GM19025 (cell line): ENCODE data around the gene TNFSF15.
"Not testable (repeated sequence)": the region's sequence is repeated elsewhere in the genome, so short reads cannot be mapped to it uniquely, and the experiment has no call there.

Experiments
- ATAC-seq: cut with Tn5 transposase; IDR thresholded peaks from one replicate; pipeline ENCODE4 v1.9.1; 2021; ENCODE audit warnings: mild to moderate bottlenecking, low read depth, moderate library complexity; ENCODE audit not compliant: unreplicated experiment

The TNFSF15 gene

DNA sequence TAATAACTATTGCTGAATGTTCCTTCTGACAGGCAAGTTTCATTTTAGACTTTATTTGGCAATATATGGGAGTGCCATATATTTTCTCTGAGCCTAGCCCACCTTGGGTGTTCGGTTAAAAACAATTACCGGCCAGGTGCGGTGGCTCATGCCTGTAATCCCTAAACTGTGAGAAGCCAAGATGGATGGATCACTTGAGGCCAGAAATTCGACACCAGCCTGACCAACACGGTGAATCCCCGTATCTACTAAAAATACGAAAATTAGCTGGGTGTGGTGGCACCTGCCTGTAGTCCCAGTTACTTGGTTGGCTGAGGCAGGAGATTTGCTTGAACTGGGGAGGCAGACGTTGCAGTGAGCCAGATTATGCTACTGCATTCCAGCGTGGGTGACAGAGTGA lies 47.9 kb downstream of the TNFSF15 start:
- ATAC-seq = no peak

DNA sequence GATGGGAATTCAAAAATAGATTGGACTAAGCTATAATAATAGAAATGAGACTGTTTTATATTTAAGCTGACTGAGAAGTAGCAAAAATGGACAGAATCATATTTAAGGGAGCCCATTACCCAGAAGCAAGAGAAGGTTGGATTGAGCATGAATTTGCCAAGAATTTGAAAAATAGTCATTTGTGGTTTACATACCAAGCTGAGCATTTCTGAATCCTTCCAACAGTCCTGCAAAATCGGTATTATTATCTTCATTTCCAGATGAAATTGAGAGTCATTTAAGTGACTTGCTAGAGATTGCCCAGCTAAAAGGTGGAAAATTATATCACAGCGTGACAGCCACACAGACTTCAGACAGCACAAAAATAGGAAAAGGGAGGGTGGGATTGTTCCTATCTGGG lies 48.4 kb downstream of the TNFSF15 start:
- ATAC-seq = no peak

DNA sequence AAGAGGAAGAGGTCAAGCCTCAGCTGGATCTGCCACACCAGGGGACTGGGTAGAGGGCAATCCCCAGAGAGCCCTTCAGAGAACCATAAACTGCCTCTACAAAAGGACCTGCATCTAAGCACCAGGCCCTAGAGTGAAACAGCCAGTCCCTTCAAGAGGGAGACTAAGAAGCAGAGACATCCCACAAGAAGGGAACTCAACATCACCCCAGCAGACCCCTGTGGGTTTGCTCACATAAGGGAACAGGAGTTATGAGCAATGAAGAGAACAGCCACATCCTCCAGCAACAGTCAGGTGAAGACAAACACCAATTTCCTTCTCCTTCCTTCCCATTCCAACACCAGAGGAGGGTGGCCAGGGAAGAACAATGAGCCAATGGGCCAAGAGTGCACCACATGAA lies 48.9 kb downstream of the TNFSF15 start:
- ATAC-seq = no peak

DNA sequence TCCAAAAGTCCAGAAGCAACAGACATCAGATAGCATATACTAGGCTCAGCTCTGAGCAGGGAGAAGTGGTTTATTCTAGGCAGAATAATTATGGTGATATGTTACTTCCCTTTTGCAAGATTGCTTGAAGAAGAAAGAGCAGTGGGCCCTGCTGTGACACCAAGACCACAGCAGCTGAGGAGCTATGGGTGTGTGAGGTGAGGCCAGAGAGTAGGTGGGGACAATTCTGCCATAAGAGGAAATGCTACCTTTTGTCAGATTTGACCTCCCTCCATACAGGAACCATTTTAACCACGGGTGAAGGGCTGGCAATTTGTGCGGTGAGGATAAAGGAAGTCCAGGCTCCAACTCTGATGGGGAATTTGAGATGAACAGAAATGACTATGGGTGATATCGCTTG lies 51.3 kb downstream of the TNFSF15 start:
- ATAC-seq = no peak

DNA sequence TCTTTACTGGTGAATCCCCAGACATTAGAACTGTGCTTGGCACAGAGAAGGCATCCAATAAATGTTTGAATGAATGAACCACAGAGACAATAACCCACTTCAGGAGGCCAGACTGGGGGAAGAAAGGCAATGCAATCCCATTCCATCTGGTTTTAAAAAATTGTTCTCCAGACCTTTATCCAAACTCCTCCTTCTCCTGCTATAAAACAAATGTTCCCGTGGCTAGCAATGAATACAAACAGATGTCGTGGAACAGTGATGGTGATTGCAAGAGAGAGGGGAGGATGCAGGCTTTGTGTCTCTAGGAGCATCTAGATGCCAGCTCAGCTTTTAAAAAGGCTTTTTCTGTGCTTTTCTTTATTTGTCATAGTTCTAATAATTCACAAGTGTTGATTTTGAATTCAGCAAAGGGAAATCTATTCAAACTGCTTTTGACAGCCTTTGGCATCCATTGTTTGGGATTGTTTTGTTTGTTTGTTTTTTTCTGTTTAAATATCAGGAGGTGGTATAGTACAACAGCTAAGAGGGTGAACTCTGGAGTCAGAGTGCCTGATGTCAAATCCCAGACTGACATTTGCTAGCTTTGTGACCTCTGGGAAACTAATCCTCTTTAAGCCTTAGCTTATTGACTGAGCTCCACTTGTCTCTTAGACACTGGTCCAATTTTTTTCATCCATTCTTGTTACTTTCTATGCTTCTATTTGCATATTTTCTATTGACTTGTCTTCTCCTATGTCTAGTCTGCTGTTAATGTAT lies 59.1 kb downstream of the TNFSF15 start:
- no peak for ATAC-seq

DNA sequence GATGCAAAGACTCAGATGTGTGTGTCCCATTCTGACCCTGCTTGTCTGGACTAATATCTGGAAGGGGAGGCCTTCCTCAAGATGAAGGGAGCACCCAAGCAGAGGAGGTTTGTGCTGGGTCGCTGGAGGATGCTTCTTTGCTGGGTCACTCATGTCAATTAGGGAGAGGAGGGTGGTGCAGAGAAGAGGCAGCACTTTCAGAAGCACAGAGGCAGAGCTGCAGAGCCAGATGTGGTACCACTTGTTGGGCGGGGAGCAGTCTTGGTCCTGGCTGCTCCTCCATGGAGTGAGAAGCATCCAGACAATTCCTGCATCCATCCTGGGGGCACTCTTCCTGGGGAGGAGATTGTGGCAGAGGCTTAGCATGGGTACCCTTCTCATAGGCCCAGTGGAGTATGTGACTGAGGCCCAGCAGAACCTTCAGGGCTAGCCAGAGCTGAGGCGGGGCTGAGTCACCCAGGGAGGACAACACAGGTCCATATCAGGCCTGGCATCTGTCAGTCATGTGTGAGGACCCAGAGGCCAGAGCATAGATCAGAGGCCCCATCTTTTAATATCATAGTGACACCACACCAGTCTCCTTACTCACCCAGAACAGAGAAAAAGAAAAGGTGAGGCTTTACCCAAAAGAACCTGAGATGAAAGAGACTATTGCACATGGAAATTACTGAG lies 59.8 kb downstream of the TNFSF15 start:
- no peak for ATAC-seq

DNA sequence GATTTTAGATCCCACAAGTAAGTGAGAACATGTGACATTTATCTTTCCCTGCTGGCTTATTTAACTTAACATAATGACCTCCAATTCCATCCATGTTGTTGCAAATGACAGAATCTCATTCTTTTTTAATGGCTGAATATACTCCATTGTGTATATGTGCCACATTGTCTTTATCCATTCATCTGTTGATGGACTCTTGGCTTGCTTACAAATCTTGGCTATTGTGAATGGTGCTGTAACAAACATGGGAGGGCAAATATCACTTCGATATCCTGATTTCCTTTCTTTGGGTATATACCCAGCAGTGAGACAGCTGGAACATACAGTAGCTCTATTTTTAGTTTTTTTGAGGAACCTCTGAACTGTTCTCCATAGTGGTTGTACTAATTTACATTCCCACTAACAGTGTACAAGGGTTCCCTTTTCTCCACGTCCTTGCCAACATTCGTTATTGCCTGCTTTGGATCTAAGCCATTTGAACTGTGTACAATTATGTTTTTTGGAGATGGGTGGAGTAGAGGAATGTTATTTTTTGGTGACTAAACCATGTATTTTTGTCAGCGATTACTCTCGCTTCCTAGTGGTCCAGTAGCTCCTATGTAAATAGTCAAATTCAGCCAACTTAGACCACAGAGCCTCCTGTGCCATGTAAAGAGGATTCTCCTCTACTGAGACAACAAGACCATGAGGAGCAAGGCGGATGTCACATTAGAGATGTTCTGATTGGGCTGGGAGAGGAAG lies 60.6 kb downstream of the TNFSF15 start:
- no peak for ATAC-seq

DNA sequence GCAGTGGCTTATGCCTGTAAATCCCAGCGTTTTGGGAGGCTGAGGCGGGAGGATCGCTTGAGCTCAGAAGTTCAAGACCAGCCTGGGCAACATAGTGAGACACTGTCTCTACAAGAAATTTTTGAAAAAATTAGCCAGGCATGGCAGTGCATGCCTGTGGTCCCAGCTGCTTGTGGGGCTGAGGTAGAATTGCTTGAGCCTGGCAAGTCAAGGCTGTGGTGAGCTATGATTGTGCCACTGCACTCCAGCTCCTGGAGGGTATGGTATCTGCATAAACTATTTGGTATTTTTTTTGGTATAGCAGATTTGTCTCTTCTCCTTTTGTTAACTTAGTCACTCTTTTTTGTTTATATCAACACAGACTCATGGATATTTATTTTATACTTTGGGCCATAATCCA lies 62.4 kb downstream of the TNFSF15 start:
- ATAC-seq = no peak

DNA sequence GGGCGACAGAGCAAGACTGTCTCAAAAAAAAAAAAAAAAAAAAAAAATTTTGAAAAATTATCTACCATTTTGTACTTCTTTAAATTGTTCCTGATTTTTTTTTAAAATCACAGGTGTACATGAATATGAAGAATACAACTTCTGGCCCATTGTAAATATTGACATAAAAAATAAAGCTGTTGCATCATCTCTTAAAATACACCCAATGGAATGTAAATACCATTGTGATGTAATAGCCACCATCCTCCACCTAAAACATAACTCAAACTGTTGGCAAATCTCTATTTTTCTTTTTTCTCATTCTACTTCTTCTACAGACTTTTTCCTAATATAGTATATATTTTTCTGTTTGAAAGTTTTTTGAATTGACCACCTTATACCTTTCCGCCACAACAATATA lies 62.9 kb downstream of the TNFSF15 start:
- no peak for ATAC-seq

DNA sequence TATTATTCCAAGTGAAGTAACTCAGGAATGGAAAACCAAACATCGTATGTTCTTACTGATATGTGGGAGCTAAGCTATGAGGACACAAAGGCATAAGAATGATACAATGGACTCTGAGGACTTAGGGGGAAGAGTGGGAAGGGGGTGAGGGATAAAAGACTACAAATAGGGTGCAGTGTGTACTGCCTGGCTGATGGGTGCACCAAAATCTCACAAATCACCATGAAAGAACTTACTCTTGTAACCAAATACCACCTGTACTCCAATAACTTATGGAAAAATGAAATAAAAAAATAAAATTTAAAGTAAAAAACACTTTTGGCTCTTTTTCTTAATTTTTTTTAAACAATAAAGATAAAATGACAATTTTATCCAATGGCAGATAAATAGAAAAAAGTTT lies 64.3 kb downstream of the TNFSF15 start:
- ATAC-seq = not testable (repeated sequence)

DNA sequence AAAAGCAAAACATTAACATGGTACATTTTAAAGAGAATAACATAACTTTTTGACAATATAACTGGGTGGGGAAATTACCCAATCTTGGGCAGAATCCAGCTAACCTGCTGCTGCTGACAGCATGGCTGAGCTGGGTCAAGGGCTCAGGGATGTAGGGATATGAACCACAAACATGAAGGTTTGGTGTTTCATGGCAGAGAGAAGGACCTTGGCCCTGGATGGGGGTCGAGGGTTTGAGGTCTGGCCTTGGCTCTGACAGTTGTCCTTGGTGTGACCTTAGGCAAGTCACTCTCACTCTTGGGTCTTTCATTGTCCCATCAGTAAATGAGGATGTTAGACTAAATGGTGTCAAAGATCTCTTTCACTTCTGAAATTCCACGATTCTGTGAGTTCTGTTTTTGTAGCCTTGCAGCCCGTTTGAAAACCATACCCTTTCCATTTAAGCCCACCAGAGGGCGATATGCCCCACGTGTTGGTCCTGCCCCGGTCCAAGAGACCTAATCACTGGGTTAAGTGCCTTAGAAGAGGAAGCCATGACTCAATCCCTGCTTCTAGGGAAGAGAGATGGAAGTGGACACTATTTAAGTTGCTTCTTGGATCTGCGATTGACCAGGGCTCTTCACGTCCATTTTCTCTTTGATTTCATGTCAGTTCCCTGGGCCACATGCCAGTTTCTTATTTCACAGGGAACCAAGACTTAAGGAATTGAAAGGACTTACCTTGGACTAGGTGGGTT lies 67.1 kb downstream of the TNFSF15 start:
- no peak for ATAC-seq

DNA sequence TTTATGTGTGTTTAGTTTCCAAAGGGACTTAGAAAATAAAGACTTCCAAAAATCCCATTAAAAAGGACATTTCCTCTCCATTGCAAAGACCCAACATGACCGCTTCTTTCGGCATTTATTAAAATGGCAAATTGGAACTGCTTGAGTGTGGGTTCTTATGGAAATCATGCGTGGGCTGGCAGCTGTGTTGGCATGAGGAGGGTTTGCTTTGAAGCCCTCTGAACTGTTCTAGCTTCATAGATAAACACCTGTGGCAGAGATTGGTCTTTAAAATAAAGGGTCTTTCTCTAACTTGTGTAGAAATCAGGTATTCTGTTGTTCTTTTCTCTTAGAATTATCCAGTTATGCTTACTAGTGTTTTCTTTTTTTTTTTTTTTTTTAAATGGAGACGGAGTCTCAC lies 68.0 kb downstream of the TNFSF15 start:
- ATAC-seq = no peak

DNA sequence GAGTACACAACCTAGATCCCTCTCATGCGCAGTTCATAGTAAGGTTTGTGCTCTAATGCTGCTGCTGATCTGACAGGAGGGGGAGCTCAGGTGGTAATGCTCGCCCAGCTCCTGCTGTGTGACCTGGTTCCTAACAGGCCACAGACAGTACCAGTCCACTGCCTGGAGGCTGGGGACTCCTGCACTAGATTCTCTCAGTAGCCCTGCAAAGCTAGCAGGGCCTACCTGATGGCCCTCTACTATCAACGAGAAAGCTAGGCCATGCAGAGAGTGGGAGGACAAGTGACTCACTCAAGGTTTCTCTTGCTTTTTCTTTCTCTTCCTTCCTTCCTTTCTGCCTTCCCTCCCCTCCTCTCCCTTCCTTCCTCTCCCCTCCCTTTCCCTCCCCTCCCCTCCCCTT lies 68.7 kb downstream of the TNFSF15 start:
- no peak for ATAC-seq

DNA sequence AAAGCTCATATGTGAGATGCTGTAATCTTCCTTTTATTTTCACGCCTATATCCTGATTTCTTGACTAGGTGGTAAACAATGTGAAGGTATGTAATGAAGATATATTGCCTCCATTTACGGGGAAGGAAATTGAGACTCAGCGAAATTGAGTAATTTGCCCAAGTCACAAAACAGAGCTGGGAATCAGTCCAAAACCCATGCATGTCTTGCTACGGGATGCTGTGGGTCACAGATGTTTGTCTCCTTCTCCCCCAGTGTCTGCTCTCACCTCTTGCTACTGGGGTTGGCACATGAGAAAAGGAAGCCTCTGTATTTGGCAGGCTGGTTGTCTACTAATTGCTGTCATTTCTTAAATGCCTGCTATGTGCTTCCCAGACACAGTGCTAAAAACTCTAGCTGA lies 70.1 kb downstream of the TNFSF15 start:
- no peak for ATAC-seq

DNA sequence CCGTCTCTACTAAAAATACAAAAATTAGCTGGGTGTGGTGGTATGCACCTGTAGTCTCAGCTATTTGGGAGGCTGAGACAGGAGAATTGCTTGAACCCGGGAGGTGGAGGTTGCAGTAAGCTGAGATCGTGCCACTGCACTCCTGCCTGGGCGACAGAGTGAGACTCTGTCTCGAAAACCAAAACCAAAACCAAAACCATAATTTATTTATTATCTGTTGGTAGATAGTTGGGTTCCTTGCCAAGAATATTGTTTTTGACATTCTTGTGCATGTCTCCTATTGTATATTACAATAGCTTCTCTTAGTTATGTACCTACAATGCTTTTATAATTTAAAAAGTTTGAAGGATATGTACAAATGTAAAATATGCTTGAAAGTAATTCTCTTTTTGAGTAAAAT lies 70.7 kb downstream of the TNFSF15 start:
- ATAC-seq = not testable (repeated sequence)
